Measurements from ENCODE around the gene KAZN.
A peak's percentile ranks its signal among the peaks of the same experiment; 100 is the strongest.

The KAZN gene

DNA sequence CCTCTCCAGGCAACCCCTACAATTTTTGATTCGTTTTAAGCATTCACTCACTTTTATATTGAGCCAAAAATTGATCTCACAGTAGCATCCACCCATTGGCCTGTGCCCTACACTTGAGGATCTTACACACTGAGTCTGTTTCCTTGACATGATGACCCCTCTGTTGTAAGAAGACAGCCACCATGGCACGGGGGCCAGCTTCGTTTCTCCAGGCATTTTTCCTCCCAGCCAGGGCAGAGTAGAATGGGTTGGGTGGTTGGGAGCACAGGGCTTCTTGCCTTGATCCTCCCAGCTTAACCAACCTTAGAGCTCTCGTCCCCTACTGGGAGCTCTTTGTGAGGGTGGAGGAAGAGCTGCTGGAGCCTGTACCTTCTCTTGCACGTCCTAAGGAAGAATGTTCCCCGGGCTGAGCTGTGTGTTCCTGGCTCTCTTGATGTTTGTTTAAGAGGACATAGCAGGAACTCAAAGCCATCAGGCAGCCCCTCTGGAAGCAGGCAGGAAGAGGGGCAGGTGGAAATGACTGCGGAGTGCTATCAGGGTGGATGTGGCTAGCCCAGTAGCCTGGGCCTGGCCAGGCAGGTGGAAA lies 341.9 kb downstream of the KAZN start:
- peaks cover 45% of the 10 kb centered on the region for H3K4me1 ChIP-seq (ENCODE audit: control insufficient read depth, insufficient read depth, low read length)
- no peaks in the 10 kb centered on the region for H3K9me3 ChIP-seq (ENCODE audit: control insufficient read depth, low read length)
- no peak for DNase-seq (ENCODE audit: low read depth)
- H3K36me3 ChIP-seq (ENCODE audit: control insufficient read depth, insufficient read depth, low read length, severe bottlenecking): no peaks in the 10 kb centered on the region
- no peak overlapping the region for H3K4me3 ChIP-seq (ENCODE audit: low read length)
- H3K27me3 ChIP-seq (replicated peaks; ENCODE audit: control insufficient read depth, insufficient read depth, low read length): no peaks in the 10 kb centered on the region
- H3K9ac ChIP-seq (ENCODE audit: low read length): no peak overlapping the region

DNA sequence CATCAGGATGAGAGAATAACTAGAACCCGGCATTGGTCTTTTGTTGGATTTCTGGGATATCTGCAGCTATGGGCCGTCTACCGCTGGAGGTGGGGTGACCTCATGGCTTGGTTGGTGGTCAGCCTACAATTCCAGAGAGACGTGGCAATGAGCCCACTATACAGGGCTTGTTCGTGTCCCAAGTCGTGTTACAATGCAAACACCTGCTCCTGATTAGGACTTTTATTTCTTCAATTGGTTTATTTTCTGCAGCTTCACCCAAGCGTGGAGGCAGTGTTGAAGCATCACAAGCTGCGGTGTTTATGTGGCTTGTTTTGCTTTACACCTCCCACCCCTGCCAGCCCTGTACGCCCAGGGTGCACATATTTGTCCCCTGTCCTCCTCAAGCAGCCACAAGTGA lies 343.4 kb downstream of the KAZN start:
- no peak overlapping the region for H3K9ac ChIP-seq (ENCODE audit: low read length)
- peaks cover 58% of the 10 kb centered on the region for H3K4me1 ChIP-seq (ENCODE audit: control insufficient read depth, insufficient read depth, low read length)
- no peaks in the 10 kb centered on the region for H3K9me3 ChIP-seq (ENCODE audit: control insufficient read depth, low read length)
- no peaks in the 10 kb centered on the region for H3K27me3 ChIP-seq (replicated peaks; ENCODE audit: control insufficient read depth, insufficient read depth, low read length)
- no peaks in the 10 kb centered on the region for H3K36me3 ChIP-seq (ENCODE audit: control insufficient read depth, insufficient read depth, low read length, severe bottlenecking)
- H3K4me3 ChIP-seq (ENCODE audit: low read length): no peak overlapping the region
- DNase-seq (ENCODE audit: low read depth): peak; percentile 55

GRCh38 chr1:14944471-14944985 lies 346.0 kb downstream of the KAZN start:
- no peaks in the 10 kb centered on the region for H3K9me3 ChIP-seq (ENCODE audit: control insufficient read depth, low read length)
- peak overlapping the region; percentile 6 for H3K4me3 ChIP-seq (ENCODE audit: low read length)
- H3K4me1 ChIP-seq (ENCODE audit: control insufficient read depth, insufficient read depth, low read length): peaks cover 67% of the 10 kb centered on the region
- H3K36me3 ChIP-seq (ENCODE audit: control insufficient read depth, insufficient read depth, low read length, severe bottlenecking): no peaks in the 10 kb centered on the region
- DNase-seq (ENCODE audit: low read depth): peak; percentile 29
- peak overlapping the region; percentile 71 for H3K9ac ChIP-seq (ENCODE audit: low read length)
- H3K27me3 ChIP-seq (replicated peaks; ENCODE audit: control insufficient read depth, insufficient read depth, low read length): no peaks in the 10 kb centered on the region

- H3K9ac ChIP-seq (ENCODE audit: low read length): peak overlapping the region; percentile 84
- H3K4me3 ChIP-seq (ENCODE audit: low read length): peak overlapping the region; percentile 78
- peaks cover 60% of the 10 kb centered on the region for H3K4me1 ChIP-seq (ENCODE audit: control insufficient read depth, insufficient read depth, low read length)
- DNase-seq (ENCODE audit: low read depth): peak; percentile 92
- H3K9me3 ChIP-seq (ENCODE audit: control insufficient read depth, low read length): no peaks in the 10 kb centered on the region
- no peaks in the 10 kb centered on the region for H3K27me3 ChIP-seq (replicated peaks; ENCODE audit: control insufficient read depth, insufficient read depth, low read length)
- no peaks in the 10 kb centered on the region for H3K36me3 ChIP-seq (ENCODE audit: control insufficient read depth, insufficient read depth, low read length, severe bottlenecking)
Measured at GRCh38 chr1:14945132-14946010, 346.9 kb downstream of the KAZN start.

GRCh38 chr1:14946011-14946359 lies 347.5 kb downstream of the KAZN start:
- no peak for DNase-seq (ENCODE audit: low read depth)
- Histone ChIP-seq H3K9me3 (ENCODE audit: control insufficient read depth, low read length) (no peaks in the 10 kb centered on the region), H3K9ac (ENCODE audit: low read length) (peak overlapping the region; percentile 84), H3K36me3 (ENCODE audit: control insufficient read depth, insufficient read depth, low read length, severe bottlenecking) (no peaks in the 10 kb centered on the region), H3K4me1 (ENCODE audit: control insufficient read depth, insufficient read depth, low read length) (peaks cover 56% of the 10 kb centered on the region), H3K4me3 (ENCODE audit: low read length) (peak overlapping the region; percentile 78), H3K27me3 (replicated peaks; ENCODE audit: control insufficient read depth, insufficient read depth, low read length) (no peaks in the 10 kb centered on the region)

GRCh38 chr1:14946684-14947238 lies 348.3 kb downstream of the KAZN start:
- H3K4me3 ChIP-seq (ENCODE audit: low read length): peak overlapping the region; percentile 78
- H3K27me3 ChIP-seq (replicated peaks; ENCODE audit: control insufficient read depth, insufficient read depth, low read length): no peaks in the 10 kb centered on the region
- peak overlapping the region; percentile 84 for H3K9ac ChIP-seq (ENCODE audit: low read length)
- peaks cover 54% of the 10 kb centered on the region for H3K4me1 ChIP-seq (ENCODE audit: control insufficient read depth, insufficient read depth, low read length)
- DNase-seq (ENCODE audit: low read depth): peak; percentile 87
- H3K36me3 ChIP-seq (ENCODE audit: control insufficient read depth, insufficient read depth, low read length, severe bottlenecking): no peaks in the 10 kb centered on the region
- no peaks in the 10 kb centered on the region for H3K9me3 ChIP-seq (ENCODE audit: control insufficient read depth, low read length)

GRCh38 chr1:14947421-14947820 lies 348.9 kb downstream of the KAZN start:
- peak overlapping the region; percentile 84 for H3K9ac ChIP-seq (ENCODE audit: low read length)
- peak overlapping the region; percentile 78 for H3K4me3 ChIP-seq (ENCODE audit: low read length)
- no peaks in the 10 kb centered on the region for H3K27me3 ChIP-seq (replicated peaks; ENCODE audit: control insufficient read depth, insufficient read depth, low read length)
- H3K4me1 ChIP-seq (ENCODE audit: control insufficient read depth, insufficient read depth, low read length): peaks cover 49% of the 10 kb centered on the region
- peaks cover 3% of the 10 kb centered on the region for H3K36me3 ChIP-seq (ENCODE audit: control insufficient read depth, insufficient read depth, low read length, severe bottlenecking)
- no peak for DNase-seq (ENCODE audit: low read depth)
- H3K9me3 ChIP-seq (ENCODE audit: control insufficient read depth, low read length): no peaks in the 10 kb centered on the region

- peaks cover 46% of the 10 kb centered on the region for H3K4me1 ChIP-seq (ENCODE audit: control insufficient read depth, insufficient read depth, low read length)
- H3K9ac ChIP-seq (ENCODE audit: low read length): no peak overlapping the region
- H3K36me3 ChIP-seq (ENCODE audit: control insufficient read depth, insufficient read depth, low read length, severe bottlenecking): peaks cover 7% of the 10 kb centered on the region
- no peaks in the 10 kb centered on the region for H3K9me3 ChIP-seq (ENCODE audit: control insufficient read depth, low read length)
- no peaks in the 10 kb centered on the region for H3K27me3 ChIP-seq (replicated peaks; ENCODE audit: control insufficient read depth, insufficient read depth, low read length)
- DNase-seq (ENCODE audit: low read depth): no peak
- H3K4me3 ChIP-seq (ENCODE audit: low read length): no peak overlapping the region
Measured at GRCh38 chr1:14948112-14948652, 349.7 kb downstream of the KAZN start.

GRCh38 chr1:14949270-14949835 lies 350.9 kb downstream of the KAZN start:
- H3K9ac ChIP-seq (ENCODE audit: low read length): no peak overlapping the region
- DNase-seq (ENCODE audit: low read depth): no peak
- H3K27me3 ChIP-seq (replicated peaks; ENCODE audit: control insufficient read depth, insufficient read depth, low read length): no peaks in the 10 kb centered on the region
- H3K4me1 ChIP-seq (ENCODE audit: control insufficient read depth, insufficient read depth, low read length): peaks cover 36% of the 10 kb centered on the region
- no peaks in the 10 kb centered on the region for H3K9me3 ChIP-seq (ENCODE audit: control insufficient read depth, low read length)
- H3K4me3 ChIP-seq (ENCODE audit: low read length): no peak overlapping the region
- H3K36me3 ChIP-seq (ENCODE audit: control insufficient read depth, insufficient read depth, low read length, severe bottlenecking): peaks cover 9% of the 10 kb centered on the region

DNA sequence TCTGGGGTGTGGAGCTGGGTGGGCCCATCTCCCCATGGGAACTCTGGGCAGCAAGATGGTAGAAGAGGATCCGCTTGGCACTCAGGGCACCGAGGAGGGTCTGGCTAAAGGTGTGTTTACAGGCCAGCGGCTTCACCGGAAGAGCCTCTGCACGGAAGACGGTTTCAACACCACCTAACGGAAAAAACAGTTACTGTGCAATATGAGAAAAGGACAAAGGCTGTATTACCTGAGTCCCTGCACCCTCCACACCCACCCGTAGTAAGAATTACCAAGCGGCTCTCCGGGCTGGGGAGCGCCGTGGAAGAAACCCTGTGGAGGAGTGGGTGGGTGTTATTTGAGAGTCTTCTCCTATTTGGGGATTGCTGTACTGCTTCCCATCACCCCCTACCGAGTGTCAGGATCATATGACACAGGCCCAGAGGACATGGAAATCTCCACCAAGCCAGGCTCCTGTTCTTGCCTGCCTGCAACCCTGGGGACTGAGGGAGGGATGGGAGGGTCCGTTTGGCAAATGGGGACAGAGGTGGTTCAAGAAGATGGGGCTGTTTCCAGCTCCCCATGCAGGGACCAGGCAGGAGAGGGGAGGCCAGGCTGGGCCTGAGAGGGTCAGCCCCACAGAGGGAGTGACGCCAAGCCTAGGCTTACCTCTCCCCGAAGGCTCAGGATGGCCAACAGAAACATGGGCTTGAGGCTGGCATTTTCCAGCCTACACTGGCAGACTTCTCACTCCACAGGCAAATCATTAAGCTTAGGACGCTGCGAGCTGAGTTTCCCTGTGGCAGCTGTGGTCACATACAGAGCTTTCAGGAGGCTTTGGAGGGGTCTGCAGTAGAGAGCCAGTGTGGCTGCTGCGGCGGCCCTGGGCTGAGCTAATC lies 351.6 kb downstream of the KAZN start:
- Histone ChIP-seq H3K9me3 (ENCODE audit: control insufficient read depth, low read length) (no peaks in the 10 kb centered on the region), H3K4me3 (ENCODE audit: low read length) (no peak overlapping the region), H3K4me1 (ENCODE audit: control insufficient read depth, insufficient read depth, low read length) (peaks cover 29% of the 10 kb centered on the region), H3K9ac (ENCODE audit: low read length) (no peak overlapping the region), H3K36me3 (ENCODE audit: control insufficient read depth, insufficient read depth, low read length, severe bottlenecking) (peaks cover 11% of the 10 kb centered on the region), H3K27me3 (replicated peaks; ENCODE audit: control insufficient read depth, insufficient read depth, low read length) (no peaks in the 10 kb centered on the region)
- no peak for DNase-seq (ENCODE audit: low read depth)

All from adipocyte (in vitro differentiated cells).